ENCODE results near the gene ASPN. TPM values are rescaled to one million over a fixed set of nuclear protein-coding genes. Genes with fewer than 3 reads are reported as not detected.

Gene ASPN
- total RNA-seq, 1 donor from 2014 or later = 2.9 TPM

GRCh38 chr9:92474587-92474986 is 7.7 kb downstream of the ASPN start:
- TF ChIP-seq CTCF (IDR thresholded peaks at IDR 0.05) (no peak), POLR2AphosphoS5 (IDR thresholded peaks at IDR 0.05; ENCODE audit: insufficient read depth in 1 of 2, low read depth in 1 of 2) (no peak), POLR2A (IDR thresholded peaks at IDR 0.05) (no peak)
- Histone ChIP-seq H3K27me3 (no peaks in the 10 kb centered on the region), H3K9me3 (no peaks in the 10 kb centered on the region), H3K36me3 (no peaks in the 10 kb centered on the region), H3K27ac (no peak overlapping the region), H3K4me3 (no peak overlapping the region), H3K4me1 (peaks cover 8% of the 10 kb centered on the region)
- intact Hi-C loops (cut with DNase I) = no loop called here
- DNase-seq (ENCODE audit: extremely low spot score in 2 of 2) = no peak

GRCh38 chr9:92468206-92468605 is 14.1 kb downstream of the ASPN start:
- Histone ChIP-seq H3K4me3 (no peak overlapping the region), H3K27ac (no peak overlapping the region), H3K4me1 (peaks cover 8% of the 10 kb centered on the region), H3K36me3 (no peaks in the 10 kb centered on the region), H3K27me3 (no peaks in the 10 kb centered on the region), H3K9me3 (no peaks in the 10 kb centered on the region)
- intact Hi-C loops (cut with DNase I) = no loop called here
- no peak for DNase-seq (ENCODE audit: extremely low spot score in 2 of 2)
- TF ChIP-seq POLR2AphosphoS5 (IDR thresholded peaks at IDR 0.05; ENCODE audit: insufficient read depth in 1 of 2, low read depth in 1 of 2) (no peak), POLR2A (IDR thresholded peaks at IDR 0.05) (no peak), CTCF (IDR thresholded peaks at IDR 0.05) (no peak)

GRCh38 chr9:92467511-92467910 is 14.8 kb downstream of the ASPN start:
- H3K27ac ChIP-seq = no peak overlapping the region
- H3K36me3 ChIP-seq = no peaks in the 10 kb centered on the region
- intact Hi-C loops (cut with DNase I) = no loop called here
- H3K4me3 ChIP-seq = no peak overlapping the region
- peaks cover 8% of the 10 kb centered on the region for H3K4me1 ChIP-seq
- no peak for TF ChIP-seq POLR2AphosphoS5 (IDR thresholded peaks at IDR 0.05; ENCODE audit: insufficient read depth in 1 of 2, low read depth in 1 of 2)
- TF ChIP-seq CTCF (IDR thresholded peaks at IDR 0.05) = no peak
- TF ChIP-seq POLR2A (IDR thresholded peaks at IDR 0.05) = no peak
- no peaks in the 10 kb centered on the region for H3K9me3 ChIP-seq
- H3K27me3 ChIP-seq = no peaks in the 10 kb centered on the region
- DNase-seq (ENCODE audit: extremely low spot score in 2 of 2) = no peak

- H3K4me3 ChIP-seq = no peak overlapping the region
- H3K4me1 ChIP-seq = peaks cover 8% of the 10 kb centered on the region
- intact Hi-C loops (cut with DNase I) = no loop called here
- no peaks in the 10 kb centered on the region for H3K36me3 ChIP-seq
- no peak for DNase-seq (ENCODE audit: extremely low spot score in 2 of 2)
- TF ChIP-seq POLR2A (IDR thresholded peaks at IDR 0.05) (no peak), CTCF (IDR thresholded peaks at IDR 0.05) (no peak)
- H3K27ac ChIP-seq = no peak overlapping the region
- no peaks in the 10 kb centered on the region for H3K9me3 ChIP-seq
- no peaks in the 10 kb centered on the region for H3K27me3 ChIP-seq
These were observed 15.3 kb downstream of the ASPN start for GRCh38 chr9:92467041-92467440.

- H3K36me3 ChIP-seq = no peaks in the 10 kb centered on the region
- no peak for TF ChIP-seq POLR2A (IDR thresholded peaks at IDR 0.05)
- peak in 1 of 2 donors; percentile 16 for TF ChIP-seq POLR2AphosphoS5 (IDR thresholded peaks at IDR 0.05; ENCODE audit: insufficient read depth in 1 of 2, low read depth in 1 of 2)
- TF ChIP-seq CTCF (IDR thresholded peaks at IDR 0.05) = no peak
- no peaks in the 10 kb centered on the region for H3K27me3 ChIP-seq
- intact Hi-C loops (cut with DNase I) = no loop called here
- no peak overlapping the region for H3K4me3 ChIP-seq
- H3K4me1 ChIP-seq = peaks cover 8% of the 10 kb centered on the region
- no peaks in the 10 kb centered on the region for H3K9me3 ChIP-seq
- peak overlapping the region; percentile 69 for H3K27ac ChIP-seq
- no peak for DNase-seq (ENCODE audit: extremely low spot score in 2 of 2)
These were observed 18.3 kb downstream of the ASPN start for GRCh38 chr9:92463984-92464383.
